Measurements from ENCODE around the gene PIGX. TPM values are rescaled to one million over a fixed set of nuclear protein-coding genes. Genes with fewer than 3 reads are reported as not detected.

The PIGX gene
- total RNA-seq: 30.5 and 31.1 TPM in 2 replicates

DNA sequence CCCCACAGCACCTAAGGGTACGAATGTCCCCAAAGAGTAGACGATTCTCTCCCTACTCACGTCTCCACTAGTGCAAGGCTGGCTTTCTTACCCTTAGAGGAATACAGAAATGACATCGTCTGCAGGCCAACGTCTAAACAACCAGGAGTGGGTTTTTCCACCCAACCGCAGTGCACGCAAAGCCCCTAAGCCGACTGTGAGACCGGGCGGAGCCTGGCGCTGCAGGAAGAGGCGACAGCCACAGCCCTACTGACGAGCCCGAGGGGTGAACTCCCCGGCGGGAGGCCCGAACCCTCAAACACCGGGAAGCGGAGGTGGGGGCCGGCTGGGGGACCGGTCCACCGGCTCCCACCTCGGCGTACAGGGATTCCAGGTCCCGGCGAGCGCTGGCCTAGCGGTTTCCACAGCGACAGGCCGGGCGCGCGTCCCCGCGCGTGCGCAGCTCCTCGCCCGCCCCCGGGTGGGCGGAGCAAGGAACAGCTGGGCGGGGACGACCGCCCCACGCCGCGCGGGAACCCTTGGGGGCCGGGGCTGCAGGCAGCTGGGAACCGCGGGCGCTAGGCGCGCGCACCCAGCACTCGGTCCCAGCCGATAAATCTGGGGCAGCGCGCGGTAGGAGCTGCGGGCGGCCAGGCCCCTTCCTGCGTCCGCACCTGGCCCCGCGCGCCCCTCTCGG, at the start of gene PIGX, which contains the start of gene CEP19:
TSS of gene PIGX (plus strand) at position 540 of the 676 bp plus-strand sequence.
TSS of gene CEP19 (minus strand) at position 413 of the 676 bp plus-strand sequence. CDS start 3,593 bp downstream, outside the sequence.

DNA sequence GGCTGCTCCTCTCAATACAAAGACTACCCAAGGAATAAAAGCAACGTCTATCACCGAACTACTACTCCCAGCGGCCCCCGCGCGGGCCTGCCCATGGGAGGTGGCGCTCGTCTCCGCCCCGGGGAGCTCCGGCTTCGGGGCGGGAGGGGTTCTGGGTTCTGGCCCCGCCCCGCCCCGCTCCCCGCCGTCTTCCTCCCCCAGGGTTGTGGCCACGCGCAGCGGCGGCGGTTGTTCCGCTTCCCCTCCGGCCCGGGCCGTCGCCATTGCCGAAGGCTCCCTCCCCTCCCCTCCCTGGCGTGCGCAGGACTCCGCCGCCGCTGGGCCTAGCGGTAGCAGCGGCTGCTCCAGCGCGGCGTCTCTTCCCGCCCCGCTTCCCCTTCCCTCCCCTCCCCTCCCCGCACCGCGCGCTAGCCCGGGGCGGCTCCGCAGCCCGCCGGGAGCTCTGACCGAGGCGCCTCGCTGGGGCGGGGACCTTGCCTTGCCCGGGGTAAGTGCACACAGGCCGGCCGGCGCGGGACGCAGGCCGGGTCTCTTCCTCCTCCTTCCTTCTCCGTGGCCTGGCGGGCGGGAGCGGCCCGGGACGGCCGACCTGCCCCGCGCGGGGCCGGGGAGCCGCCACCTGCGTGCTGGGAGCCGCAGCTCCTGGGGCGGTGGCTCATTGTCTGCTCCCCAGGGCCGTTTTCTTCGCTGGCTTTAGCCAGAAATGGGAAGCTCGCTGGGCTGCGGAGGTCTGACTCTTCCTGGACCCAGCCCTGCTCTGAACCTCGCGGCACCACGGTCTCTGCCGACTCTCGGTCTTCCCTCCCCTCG, 27.7 kb downstream of the PIGX start, which contains the start of gene PAK2:
TSS of gene PAK2 (plus strand) at position 187 of the 810 bp plus-strand sequence. CDS start 42,790 bp downstream, outside the sequence.

Other genes with a start within 250 kb of the PIGX start
- gene RNF168, start 208.6 kb upstream of the PIGX start, total RNA-seq: 9.8 and 13.3 TPM in 2 replicates
- not detected in 2 replicates for gene SMCO1, start 197.0 kb upstream of the PIGX start, total RNA-seq
- 3.2 and 8.3 TPM in 2 replicates for gene WDR53, start 143.8 kb upstream of the PIGX start, total RNA-seq
- gene FBXO45, start 143.7 kb upstream of the PIGX start, total RNA-seq: 6.4 and 8.4 TPM in 2 replicates
- under 0.01 TPM in 1 of 2 replicates, not detected in the other for gene NRROS, start 72.7 kb upstream of the PIGX start, total RNA-seq
- 2.5 and 3.5 TPM in 2 replicates for gene CEP19, start 127 bp upstream of the PIGX start, total RNA-seq
- gene PAK2, start 27.5 kb downstream of the PIGX start, total RNA-seq: 27.1 and 43.8 TPM in 2 replicates
- gene SENP5, start 155.5 kb downstream of the PIGX start, total RNA-seq: 14.1 and 24.6 TPM in 2 replicates
- 57.1 and 59.0 TPM in 2 replicates for gene NCBP2, start 230.2 kb downstream of the PIGX start, total RNA-seq

All from myometrial cell (primary cell).